ENCODE measurements around the gene BMPR1A. TPM values are rescaled to one million over a fixed set of nuclear protein-coding genes. Genes with fewer than 3 reads are reported as not detected.

BMPR1A gene
- total RNA-seq, 1 donor = 71.7 TPM

DNA sequence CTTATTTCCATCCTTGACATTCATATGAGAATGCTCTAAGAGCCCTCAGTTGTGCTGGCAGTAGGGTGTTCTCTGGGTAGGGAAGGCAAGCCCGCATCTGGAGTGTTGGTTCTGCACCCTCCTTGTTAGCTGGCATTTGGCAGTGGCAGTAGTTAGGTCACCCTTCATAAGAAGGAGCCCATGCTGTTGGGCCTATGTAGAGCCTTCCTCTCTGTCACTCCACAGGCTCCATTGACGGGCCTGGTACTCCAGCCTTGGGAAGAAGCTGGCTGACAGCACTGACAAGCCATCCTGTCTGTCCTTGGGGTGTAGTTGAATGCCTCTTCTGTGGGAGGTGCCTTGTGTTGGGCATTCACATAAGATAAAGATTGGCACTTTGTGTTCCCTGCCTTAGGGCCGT, 89.7 kb downstream of the BMPR1A start:
- Histone ChIP-seq H3K9me3 (ENCODE audit: low read depth, low read length) (no peaks in the 10 kb centered on the region), H3K36me3 (ENCODE audit: insufficient read depth, low read length) (no peaks in the 10 kb centered on the region), H3K4me1 (ENCODE audit: insufficient read depth, low read length) (peaks cover 3% of the 10 kb centered on the region), H3K4me3 (ENCODE audit: insufficient read depth, low read length) (no peak overlapping the region), H3K4me2 (ENCODE audit: insufficient read depth, low read length) (no peak overlapping the region), H3K79me2 (ENCODE audit: insufficient read depth, low read length) (peaks cover 7% of the 10 kb centered on the region), H2AFZ (ENCODE audit: low read length) (no peak overlapping the region), H3K27ac (ENCODE audit: low read depth, low read length) (no peak overlapping the region), H4K20me1 (ENCODE audit: insufficient read depth, low read length) (no peaks in the 10 kb centered on the region), H3K27me3 (ENCODE audit: insufficient read depth, low read length) (no peaks in the 10 kb centered on the region)
- no peak for DNase-seq (ENCODE audit: insufficient read length, low spot score, missing footprints)
- TF ChIP-seq, protein P1, sequence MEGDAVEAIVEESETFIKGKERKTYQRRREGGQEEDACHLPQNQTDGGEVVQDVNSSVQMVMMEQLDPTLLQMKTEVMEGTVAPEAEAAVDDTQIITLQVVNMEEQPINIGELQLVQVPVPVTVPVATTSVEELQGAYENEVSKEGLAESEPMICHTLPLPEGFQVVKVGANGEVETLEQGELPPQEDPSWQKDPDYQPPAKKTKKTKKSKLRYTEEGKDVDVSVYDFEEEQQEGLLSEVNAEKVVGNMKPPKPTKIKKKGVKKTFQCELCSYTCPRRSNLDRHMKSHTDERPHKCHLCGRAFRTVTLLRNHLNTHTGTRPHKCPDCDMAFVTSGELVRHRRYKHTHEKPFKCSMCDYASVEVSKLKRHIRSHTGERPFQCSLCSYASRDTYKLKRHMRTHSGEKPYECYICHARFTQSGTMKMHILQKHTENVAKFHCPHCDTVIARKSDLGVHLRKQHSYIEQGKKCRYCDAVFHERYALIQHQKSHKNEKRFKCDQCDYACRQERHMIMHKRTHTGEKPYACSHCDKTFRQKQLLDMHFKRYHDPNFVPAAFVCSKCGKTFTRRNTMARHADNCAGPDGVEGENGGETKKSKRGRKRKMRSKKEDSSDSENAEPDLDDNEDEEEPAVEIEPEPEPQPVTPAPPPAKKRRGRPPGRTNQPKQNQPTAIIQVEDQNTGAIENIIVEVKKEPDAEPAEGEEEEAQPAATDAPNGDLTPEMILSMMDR (IDR thresholded peaks at IDR 0.05; ENCODE audit: extremely low read depth, low read depth, low read length) = no peak

GRCh38 chr10:86848747-86849146, 92.3 kb downstream of the BMPR1A start:
- DNase-seq (ENCODE audit: insufficient read length, low spot score, missing footprints) = no peak
- Histone ChIP-seq H3K27me3 (ENCODE audit: insufficient read depth, low read length) (no peaks in the 10 kb centered on the region), H3K4me1 (ENCODE audit: insufficient read depth, low read length) (peaks cover 6% of the 10 kb centered on the region), H3K4me2 (ENCODE audit: insufficient read depth, low read length) (no peak overlapping the region), H3K27ac (ENCODE audit: low read depth, low read length) (no peak overlapping the region), H3K4me3 (ENCODE audit: insufficient read depth, low read length) (no peak overlapping the region), H2AFZ (ENCODE audit: low read length) (no peak overlapping the region), H3K79me2 (ENCODE audit: insufficient read depth, low read length) (peaks cover 7% of the 10 kb centered on the region), H4K20me1 (ENCODE audit: insufficient read depth, low read length) (peaks cover 3% of the 10 kb centered on the region), H3K9me3 (ENCODE audit: low read depth, low read length) (no peaks in the 10 kb centered on the region), H3K36me3 (ENCODE audit: insufficient read depth, low read length) (no peaks in the 10 kb centered on the region)
- TF ChIP-seq, protein P1 (IDR thresholded peaks at IDR 0.05; ENCODE audit: extremely low read depth, low read depth, low read length) = no peak

- Histone ChIP-seq H2AFZ (ENCODE audit: low read length) (no peak overlapping the region), H3K27ac (ENCODE audit: low read depth, low read length) (no peak overlapping the region), H3K4me3 (ENCODE audit: insufficient read depth, low read length) (no peak overlapping the region), H3K27me3 (ENCODE audit: insufficient read depth, low read length) (no peaks in the 10 kb centered on the region), H4K20me1 (ENCODE audit: insufficient read depth, low read length) (peaks cover 3% of the 10 kb centered on the region), H3K4me1 (ENCODE audit: insufficient read depth, low read length) (peaks cover 6% of the 10 kb centered on the region), H3K9me3 (ENCODE audit: low read depth, low read length) (no peaks in the 10 kb centered on the region), H3K79me2 (ENCODE audit: insufficient read depth, low read length) (peaks cover 7% of the 10 kb centered on the region), H3K4me2 (ENCODE audit: insufficient read depth, low read length) (no peak overlapping the region), H3K36me3 (ENCODE audit: insufficient read depth, low read length) (no peaks in the 10 kb centered on the region)
- DNase-seq (ENCODE audit: insufficient read length, low spot score, missing footprints) = no peak
- TF ChIP-seq, protein P1 (IDR thresholded peaks at IDR 0.05; ENCODE audit: extremely low read depth, low read depth, low read length) = no peak
Observed at GRCh38 chr10:86849181-86849894, 92.9 kb downstream of the BMPR1A start.

DNA sequence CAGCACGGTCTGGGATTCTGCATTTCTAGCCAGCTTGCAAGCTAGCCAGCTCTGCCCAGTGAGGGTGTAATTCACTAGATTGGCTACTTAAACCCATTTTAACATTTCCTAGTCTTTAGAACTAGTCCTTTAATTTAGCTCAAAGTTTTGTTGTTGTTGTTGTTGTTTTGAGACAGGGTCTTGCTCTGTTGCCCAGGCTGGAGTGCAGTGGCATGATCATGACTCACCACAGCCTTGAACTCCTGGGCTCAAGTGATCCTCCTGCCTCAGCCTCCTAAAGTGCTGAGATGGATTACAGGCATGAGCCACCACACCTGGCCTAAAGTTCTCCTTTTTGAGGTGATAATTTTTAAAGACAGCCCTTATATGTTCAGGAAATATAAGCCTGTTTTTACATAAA, 94.1 kb downstream of the BMPR1A start:
- no peaks in the 10 kb centered on the region for H3K36me3 ChIP-seq (ENCODE audit: insufficient read depth, low read length)
- no peak overlapping the region for H3K4me3 ChIP-seq (ENCODE audit: insufficient read depth, low read length)
- no peaks in the 10 kb centered on the region for H3K9me3 ChIP-seq (ENCODE audit: low read depth, low read length)
- no peak overlapping the region for H2AFZ ChIP-seq (ENCODE audit: low read length)
- H3K27ac ChIP-seq (ENCODE audit: low read depth, low read length) = no peak overlapping the region
- TF ChIP-seq, protein P1 (IDR thresholded peaks at IDR 0.05; ENCODE audit: extremely low read depth, low read depth, low read length) = no peak
- H3K27me3 ChIP-seq (ENCODE audit: insufficient read depth, low read length) = no peaks in the 10 kb centered on the region
- peaks cover 2% of the 10 kb centered on the region for H3K79me2 ChIP-seq (ENCODE audit: insufficient read depth, low read length)
- H4K20me1 ChIP-seq (ENCODE audit: insufficient read depth, low read length) = peaks cover 3% of the 10 kb centered on the region
- peaks cover 6% of the 10 kb centered on the region for H3K4me1 ChIP-seq (ENCODE audit: insufficient read depth, low read length)
- no peak for DNase-seq (ENCODE audit: insufficient read length, low spot score, missing footprints)
- H3K4me2 ChIP-seq (ENCODE audit: insufficient read depth, low read length) = no peak overlapping the region
